NCI-H1105 (cell line): ENCODE measurements around the gene STIP1.

Source experiments
- DNase-seq: peaks from one replicate; lab custom pipeline; 2025; lab: John Stamatoyannopoulos, UW

The STIP1 gene

DNA sequence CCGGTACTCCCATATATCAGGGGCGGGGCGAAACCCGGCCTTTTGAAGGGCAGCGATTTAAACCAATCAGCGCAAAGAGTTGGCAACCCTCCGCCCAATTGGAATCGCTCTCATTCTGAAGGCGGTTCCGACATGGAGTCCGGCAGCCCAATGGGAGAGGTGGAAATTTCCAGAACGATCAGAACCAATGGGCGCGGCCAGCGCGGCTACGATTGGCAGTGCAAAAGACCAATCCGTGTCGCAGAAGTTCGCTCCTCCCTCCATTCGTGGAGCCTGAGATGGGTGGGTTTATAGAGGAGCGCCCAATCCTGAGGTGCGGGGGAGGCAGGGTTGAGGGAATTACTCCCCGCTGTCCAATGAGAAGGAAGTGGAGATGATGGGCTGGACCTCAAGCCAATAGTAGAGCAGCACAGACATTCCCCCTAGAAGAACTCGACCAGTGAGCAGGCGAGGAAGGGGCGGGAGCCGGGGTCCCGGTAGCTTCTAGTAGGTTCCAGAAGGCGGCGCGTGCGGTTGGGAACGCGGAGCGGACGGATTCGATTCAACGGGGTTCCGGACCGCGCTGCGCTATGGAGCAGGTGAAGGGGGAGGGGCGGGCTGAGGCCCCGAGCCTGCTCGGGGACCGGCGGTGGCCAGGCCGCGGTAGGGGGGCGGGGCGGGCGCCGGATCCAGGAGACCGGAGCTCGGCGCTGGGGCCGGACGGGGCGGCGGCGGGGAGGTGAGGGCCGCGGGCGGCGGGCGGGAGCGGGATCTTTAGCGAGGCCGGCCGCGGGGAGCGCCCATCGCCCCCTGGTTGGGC, at the start of gene STIP1:
STIP1 (plus strand) TSS at position 479 of the 799 bp plus-strand sequence; CDS start at position 570, 91 bp downstream.
- DNase-seq, result peak; percentile 100

- no peak for DNase-seq
Measured at GRCh38 chr11:64136765-64137441, 49.1 kb upstream of the STIP1 start.

GRCh38 chr11:64138398-64138797, 47.6 kb upstream of the STIP1 start:
- DNase-seq, result no peak

- DNase-seq, result no peak
Measured at GRCh38 chr11:64139049-64139448, 46.9 kb upstream of the STIP1 start.

DNA sequence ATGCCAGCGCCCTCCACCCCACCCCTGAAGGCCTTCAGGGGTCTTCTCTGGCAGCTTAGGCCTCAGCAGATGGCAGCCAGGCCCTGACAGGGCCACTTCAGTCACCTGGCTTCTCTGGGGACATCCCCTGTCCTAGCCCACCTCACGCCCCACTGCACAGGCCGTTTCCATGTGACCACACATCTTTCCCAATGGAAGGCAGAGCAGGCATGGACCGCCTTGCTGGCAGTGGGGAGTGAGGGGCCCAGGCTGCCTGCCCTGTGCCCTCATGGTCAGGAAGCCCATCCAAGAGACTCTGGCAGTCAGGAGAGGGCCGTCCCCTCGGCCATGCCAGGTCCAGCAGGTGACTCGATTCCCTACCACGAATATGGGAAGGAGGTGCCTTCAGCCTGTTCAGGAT, 45.9 kb upstream of the STIP1 start:
- no peak for DNase-seq

DNA sequence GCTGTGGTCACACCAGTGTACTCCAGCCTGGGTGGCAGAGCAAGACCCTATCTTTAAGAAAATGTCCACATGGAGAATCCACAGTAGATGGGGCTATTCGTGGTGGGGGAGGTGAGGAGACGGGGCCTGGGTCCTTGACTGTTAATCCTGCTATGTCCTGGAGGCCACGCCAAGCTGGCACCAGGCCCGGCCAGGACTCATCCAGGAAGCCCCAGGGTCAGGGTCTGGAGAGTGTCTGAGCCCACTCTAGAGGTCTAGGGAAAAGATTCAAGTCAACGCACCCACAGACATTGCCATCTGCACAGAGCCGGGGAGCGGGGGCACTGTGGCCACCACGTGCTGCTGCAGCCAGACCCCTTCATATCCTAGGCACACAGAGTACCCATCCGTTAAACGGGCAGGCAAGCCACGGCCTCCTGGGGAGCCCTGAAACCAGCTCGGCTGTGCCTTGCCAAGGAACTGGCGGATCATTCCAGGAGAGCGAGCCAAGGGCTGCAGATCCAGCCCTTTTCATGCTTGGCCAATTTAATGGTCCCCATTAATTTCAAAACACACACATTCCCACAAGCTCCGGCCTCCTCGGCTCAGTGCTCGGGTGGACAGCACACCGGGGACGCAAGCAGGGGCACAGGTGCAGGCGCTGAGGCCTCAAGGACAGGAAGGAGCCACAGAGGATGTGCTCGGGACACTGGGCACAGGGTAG, 44.7 kb upstream of the STIP1 start:
- no peak for DNase-seq

- no peak for DNase-seq
Measured at GRCh38 chr11:64144587-64145472, 41.1 kb upstream of the STIP1 start.

- no peak for DNase-seq
Measured at GRCh38 chr11:64146036-64146955, 39.7 kb upstream of the STIP1 start.

- peak; percentile 81 for DNase-seq
Measured at GRCh38 chr11:64148226-64148916, 37.6 kb upstream of the STIP1 start.

DNA sequence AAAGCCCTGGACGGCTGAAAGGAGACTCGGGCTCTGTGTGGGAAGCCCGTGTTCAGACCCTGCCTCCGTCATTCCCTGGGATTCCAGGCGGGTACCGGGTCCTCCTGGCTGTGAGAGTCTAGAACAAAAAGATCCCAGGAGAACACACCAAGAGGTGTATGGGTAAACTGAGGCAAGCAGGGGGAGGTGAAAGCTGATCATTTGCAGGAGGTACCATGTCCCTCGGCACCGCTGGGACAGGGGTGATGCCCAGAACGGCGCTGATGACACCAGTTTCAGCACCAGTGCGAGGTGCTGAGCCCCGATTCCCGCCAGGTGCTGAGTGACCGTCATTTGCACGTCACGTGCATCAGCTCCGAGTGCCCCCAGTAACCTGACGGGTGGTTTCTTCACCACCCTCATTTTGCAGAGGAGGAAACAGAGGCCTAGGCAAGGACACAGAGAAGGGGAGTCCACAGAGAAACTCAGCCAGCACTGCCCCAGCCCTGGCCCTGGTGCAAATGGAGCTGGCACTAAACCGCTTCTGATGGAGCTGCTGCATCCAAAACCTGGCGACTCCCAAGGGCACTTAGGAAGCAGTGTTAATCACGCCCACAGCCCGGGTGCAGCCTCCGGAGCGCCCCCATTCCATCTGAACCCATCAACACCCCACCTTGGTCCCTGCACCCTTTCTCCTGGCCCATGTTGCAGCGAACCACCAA, 36.9 kb upstream of the STIP1 start:
- no peak for DNase-seq

- no peak for DNase-seq
Measured at GRCh38 chr11:64150051-64150450, 35.9 kb upstream of the STIP1 start.

DNA sequence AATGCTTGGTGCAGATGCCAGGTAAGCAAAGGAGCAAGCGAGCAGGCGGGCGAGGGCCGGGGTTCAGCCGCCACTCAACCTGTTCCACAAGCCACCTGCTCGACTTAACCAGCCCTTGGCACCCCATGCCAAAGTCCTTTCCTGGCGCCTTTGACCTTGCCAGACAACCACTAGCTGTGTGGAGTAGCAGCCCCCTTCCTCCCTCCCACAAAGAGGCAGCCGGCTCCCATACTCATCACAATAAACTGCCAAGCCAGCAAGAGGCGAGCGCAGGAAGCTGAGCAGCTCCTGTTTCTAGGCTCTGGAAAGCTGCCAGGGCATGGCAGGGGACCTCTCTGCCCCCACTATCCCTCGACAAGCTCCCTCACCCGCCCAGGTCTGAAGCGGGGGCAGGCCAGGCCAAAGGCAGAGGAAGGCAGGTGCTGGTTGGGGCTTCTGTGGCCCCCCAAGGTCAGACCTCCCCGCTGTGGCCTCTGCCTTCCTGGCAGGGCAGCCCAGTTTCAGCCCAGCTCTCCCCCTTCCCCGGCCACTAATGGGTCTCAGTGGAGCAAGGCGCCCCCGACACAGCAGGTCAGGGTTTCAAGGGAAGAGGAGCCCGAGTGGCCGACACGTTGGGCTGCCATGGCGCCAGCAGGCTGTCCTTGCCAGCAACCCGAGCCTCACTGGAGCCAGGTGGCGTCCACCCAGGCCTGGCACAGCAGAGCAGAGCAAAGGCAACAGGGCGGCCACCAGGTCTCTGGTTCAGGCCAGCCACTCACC, 35.3 kb upstream of the STIP1 start:
- DNase-seq, result peak; percentile 87

DNA sequence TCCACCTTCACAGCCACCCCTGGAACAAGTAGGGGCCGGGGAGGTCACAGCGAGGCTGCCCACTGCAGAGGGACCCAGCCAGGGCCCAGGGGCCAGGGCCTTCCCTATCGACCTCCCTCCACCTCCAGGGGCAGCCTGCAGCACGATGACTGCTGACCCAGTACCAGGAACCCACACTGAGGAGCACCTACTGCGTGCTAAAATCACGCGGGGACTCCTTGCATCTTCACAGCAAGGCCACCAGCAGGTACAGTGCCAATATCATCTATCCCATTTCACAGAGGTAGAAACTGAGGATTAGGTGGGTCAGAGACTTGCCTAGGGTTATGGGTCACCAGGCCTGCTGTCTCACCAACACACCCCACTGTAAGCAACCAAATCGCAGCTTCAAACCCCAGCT, 34.6 kb upstream of the STIP1 start:
- DNase-seq, result no peak

DNA sequence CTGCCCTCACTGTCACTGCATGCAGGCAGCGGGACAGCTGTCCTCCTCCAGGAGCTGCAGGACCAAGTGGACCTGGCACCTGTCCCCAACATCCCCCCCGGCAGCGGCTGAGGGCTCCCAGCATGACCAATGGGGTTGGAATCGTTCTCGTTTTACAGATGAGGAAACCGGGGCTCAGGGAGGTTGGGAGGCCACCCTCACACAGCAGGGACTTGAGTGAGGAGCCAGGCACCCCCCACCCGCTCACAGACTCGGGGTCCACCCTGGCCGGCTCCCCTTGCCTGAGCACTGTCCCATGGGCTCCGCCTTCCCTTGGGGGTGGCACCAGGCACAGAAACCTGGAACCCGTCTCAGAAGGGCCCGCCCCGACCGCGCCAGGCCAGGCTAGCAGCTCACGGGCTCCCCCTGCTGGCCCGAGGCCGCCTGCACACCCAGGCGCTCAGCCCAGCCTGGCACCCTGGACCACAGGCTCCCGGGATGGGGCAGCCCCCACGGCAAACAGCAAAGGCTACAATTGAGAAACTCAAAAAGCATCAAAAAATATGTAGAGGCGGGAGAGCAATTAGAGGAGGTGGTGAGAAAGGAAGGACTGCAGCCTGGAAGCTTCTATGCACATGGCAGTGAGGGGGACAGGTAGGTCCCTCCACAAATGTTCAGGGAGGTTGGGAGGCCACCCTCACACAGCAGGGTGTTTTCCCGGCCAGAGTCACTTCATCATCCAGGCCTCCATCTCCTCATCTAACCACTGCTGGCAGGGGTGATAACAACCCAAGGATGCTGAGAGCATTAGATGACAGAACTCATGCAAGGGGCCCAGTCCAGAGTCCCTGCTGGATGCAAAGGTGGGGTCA, 32.9 kb upstream of the STIP1 start:
- peak; percentile 29 for DNase-seq

GRCh38 chr11:64153812-64154211, 32.2 kb upstream of the STIP1 start:
- DNase-seq, result no peak

- DNase-seq, result no peak
Measured at GRCh38 chr11:64156235-64157011, 29.5 kb upstream of the STIP1 start.
